ENCODE results near the gene SLC13A2. TPM values are rescaled to one million over a fixed set of nuclear protein-coding genes. Genes with fewer than 3 reads are reported as not detected.

Gene SLC13A2
- total RNA-seq, 1 experiment from 2014 or later = not detected

DNA sequence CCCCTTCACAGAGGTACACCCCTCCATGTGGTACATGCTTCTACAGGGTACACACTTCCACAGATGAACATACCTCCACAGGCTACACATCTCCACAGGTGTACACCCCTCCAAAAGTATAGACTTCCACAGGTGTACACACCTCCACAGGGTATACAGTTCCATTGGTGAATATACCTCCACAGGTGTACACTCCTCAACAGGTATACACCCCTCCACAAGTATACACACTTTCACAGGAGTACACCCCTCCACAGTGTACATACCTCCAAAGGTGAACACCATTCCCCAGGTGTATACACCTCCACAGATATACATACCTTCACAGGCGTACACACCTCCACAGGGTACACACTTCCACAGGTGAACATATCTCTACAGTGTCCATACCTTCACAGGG lies 42.1 kb downstream of the SLC13A2 start:
- ATAC-seq = no peak
- in situ Hi-C loops (cut with HindIII; ENCODE audit: low pct_unique_long_range_greater_than_20kb, low sequenced_read_pairs) (no loop called here), intact Hi-C loops (cut with micrococcal nuclease; ENCODE audit: unreplicated experiment) (no loop called here)
- H3K4me1 ChIP-seq (ENCODE audit: control insufficient read depth, insufficient read depth, low read length) = no peaks in the 10 kb centered on the region
- CTCF ChIA-PET = no interaction called here
- peaks cover 2% of the 10 kb centered on the region; the same call in 1 of the 2 replicates for H3K27me3 ChIP-seq (ENCODE audit: control insufficient read depth, insufficient read depth, low read length)
- H3K36me3 ChIP-seq (ENCODE audit: control insufficient read depth, insufficient read depth, low read length) = no peaks in the 10 kb centered on the region
- H3K4me3 ChIP-seq (ENCODE audit: low read depth in 2 of 2, low read length in 2 of 2) = no peak overlapping the region
- H3K27ac ChIP-seq (ENCODE audit: low read length) = no peak overlapping the region
- no peak for DNase-seq (ENCODE audit: low read depth, low spot score)
- no TSS peak for BruUV-seq (replicated peaks)
- TF ChIP-seq POLR2AphosphoS5 (IDR thresholded peaks at IDR 0.05; ENCODE audit: low read depth, low read length) (no peak), SIN3A (IDR thresholded peaks at IDR 0.05; ENCODE audit: borderline replicate concordance, insufficient read depth, low read depth, low read length) (no peak), TCF7L2 (IDR thresholded peaks at IDR 0.05; ENCODE audit: low read depth, low read length) (no peak)
- TF ChIP-seq, protein P1, sequence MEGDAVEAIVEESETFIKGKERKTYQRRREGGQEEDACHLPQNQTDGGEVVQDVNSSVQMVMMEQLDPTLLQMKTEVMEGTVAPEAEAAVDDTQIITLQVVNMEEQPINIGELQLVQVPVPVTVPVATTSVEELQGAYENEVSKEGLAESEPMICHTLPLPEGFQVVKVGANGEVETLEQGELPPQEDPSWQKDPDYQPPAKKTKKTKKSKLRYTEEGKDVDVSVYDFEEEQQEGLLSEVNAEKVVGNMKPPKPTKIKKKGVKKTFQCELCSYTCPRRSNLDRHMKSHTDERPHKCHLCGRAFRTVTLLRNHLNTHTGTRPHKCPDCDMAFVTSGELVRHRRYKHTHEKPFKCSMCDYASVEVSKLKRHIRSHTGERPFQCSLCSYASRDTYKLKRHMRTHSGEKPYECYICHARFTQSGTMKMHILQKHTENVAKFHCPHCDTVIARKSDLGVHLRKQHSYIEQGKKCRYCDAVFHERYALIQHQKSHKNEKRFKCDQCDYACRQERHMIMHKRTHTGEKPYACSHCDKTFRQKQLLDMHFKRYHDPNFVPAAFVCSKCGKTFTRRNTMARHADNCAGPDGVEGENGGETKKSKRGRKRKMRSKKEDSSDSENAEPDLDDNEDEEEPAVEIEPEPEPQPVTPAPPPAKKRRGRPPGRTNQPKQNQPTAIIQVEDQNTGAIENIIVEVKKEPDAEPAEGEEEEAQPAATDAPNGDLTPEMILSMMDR (IDR thresholded peaks at IDR 0.05) = no peak
- TF ChIP-seq, protein P2, sequence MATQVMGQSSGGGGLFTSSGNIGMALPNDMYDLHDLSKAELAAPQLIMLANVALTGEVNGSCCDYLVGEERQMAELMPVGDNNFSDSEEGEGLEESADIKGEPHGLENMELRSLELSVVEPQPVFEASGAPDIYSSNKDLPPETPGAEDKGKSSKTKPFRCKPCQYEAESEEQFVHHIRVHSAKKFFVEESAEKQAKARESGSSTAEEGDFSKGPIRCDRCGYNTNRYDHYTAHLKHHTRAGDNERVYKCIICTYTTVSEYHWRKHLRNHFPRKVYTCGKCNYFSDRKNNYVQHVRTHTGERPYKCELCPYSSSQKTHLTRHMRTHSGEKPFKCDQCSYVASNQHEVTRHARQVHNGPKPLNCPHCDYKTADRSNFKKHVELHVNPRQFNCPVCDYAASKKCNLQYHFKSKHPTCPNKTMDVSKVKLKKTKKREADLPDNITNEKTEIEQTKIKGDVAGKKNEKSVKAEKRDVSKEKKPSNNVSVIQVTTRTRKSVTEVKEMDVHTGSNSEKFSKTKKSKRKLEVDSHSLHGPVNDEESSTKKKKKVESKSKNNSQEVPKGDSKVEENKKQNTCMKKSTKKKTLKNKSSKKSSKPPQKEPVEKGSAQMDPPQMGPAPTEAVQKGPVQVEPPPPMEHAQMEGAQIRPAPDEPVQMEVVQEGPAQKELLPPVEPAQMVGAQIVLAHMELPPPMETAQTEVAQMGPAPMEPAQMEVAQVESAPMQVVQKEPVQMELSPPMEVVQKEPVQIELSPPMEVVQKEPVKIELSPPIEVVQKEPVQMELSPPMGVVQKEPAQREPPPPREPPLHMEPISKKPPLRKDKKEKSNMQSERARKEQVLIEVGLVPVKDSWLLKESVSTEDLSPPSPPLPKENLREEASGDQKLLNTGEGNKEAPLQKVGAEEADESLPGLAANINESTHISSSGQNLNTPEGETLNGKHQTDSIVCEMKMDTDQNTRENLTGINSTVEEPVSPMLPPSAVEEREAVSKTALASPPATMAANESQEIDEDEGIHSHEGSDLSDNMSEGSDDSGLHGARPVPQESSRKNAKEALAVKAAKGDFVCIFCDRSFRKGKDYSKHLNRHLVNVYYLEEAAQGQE (IDR thresholded peaks at IDR 0.05; ENCODE audit: insufficient read depth in 1 of 2, low read depth in 2 of 2, low read length in 1 of 2) = no peak
- no peaks in the 10 kb centered on the region for H3K9me3 ChIP-seq (ENCODE audit: control insufficient read depth, insufficient read depth, low read depth, low read length)
- POLR2A ChIA-PET = no interaction called here

DNA sequence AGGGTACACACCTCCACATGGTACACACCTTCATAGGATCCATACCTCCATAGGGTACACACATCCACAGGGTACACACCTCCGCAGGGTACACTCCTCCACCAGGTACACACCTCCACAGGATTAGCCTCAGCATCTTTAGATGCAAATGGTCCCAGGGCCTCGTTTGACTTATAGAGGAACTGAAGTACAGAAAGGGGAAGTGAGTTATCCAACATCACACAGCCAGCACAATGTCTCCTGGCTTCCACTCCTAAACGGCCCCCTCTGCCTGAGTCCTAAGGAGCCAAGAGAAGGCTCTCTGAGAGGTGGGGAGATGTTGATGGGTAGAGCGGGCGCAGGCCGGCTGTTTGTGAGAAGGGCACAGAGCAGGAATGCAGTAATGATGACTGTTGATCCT lies 44.7 kb downstream of the SLC13A2 start:
- CTCF ChIA-PET = no interaction called here
- H3K4me3 ChIP-seq (ENCODE audit: low read depth in 2 of 2, low read length in 2 of 2) = no peak overlapping the region
- ATAC-seq = no peak
- BruUV-seq (replicated peaks) = no TSS peak
- H3K27ac ChIP-seq (ENCODE audit: low read length) = no peak overlapping the region
- no peak for DNase-seq (ENCODE audit: low read depth, low spot score)
- intact Hi-C loops (cut with micrococcal nuclease; ENCODE audit: unreplicated experiment) (no loop called here), in situ Hi-C loops (cut with HindIII; ENCODE audit: low pct_unique_long_range_greater_than_20kb, low sequenced_read_pairs) (no loop called here)
- POLR2A ChIA-PET = no interaction called here
- H3K27me3 ChIP-seq (ENCODE audit: control insufficient read depth, insufficient read depth, low read length) = peaks cover 2% of the 10 kb centered on the region; the same call in 1 of the 2 replicates
- H3K9me3 ChIP-seq (ENCODE audit: control insufficient read depth, insufficient read depth, low read depth, low read length) = no peaks in the 10 kb centered on the region
- H3K4me1 ChIP-seq (ENCODE audit: control insufficient read depth, insufficient read depth, low read length) = no peaks in the 10 kb centered on the region
- TF ChIP-seq, protein P1 (IDR thresholded peaks at IDR 0.05) = no peak
- TF ChIP-seq SIN3A (IDR thresholded peaks at IDR 0.05; ENCODE audit: borderline replicate concordance, insufficient read depth, low read depth, low read length) (no peak), POLR2AphosphoS5 (IDR thresholded peaks at IDR 0.05; ENCODE audit: low read depth, low read length) (no peak), TCF7L2 (IDR thresholded peaks at IDR 0.05; ENCODE audit: low read depth, low read length) (no peak)
- TF ChIP-seq, protein P2 (IDR thresholded peaks at IDR 0.05; ENCODE audit: insufficient read depth in 1 of 2, low read depth in 2 of 2, low read length in 1 of 2) = no peak
- H3K36me3 ChIP-seq (ENCODE audit: control insufficient read depth, insufficient read depth, low read length) = no peaks in the 10 kb centered on the region
